SK-N-SH treated with all-trans-retinoic acid at 6 μM for 48 hours (cell line): Measurements from ENCODE around the gene MMP23B.

Source experiments
- ATAC-seq: fragments of 200-7000 bp; cut with Tn5 transposase; 3 replicates; pipeline ENCODE4 v1.9.1; 2020; ENCODE audit warnings: mild to moderate bottlenecking, moderate library complexity
- ARNTL ChIP-seq: fragments of 450-650 bp; formaldehyde crosslinking; IDR thresholded peaks from 2 replicates; pipeline ENCODE4 v1.5.0; 2020; ENCODE audit warnings: low read depth, mild to moderate bottlenecking, moderate library complexity, borderline replicate concordance
- BACH2 ChIP-seq: fragments of 250-450 bp; sonication (Bioruptor Pico); IDR thresholded peaks from 2 replicates; pipeline ENCODE4 v1.9.0; 2021; ENCODE audit warnings: mild to moderate bottlenecking, borderline replicate concordance
- CREB5 ChIP-seq: fragments of 250-450 bp; sonication (Bioruptor Pico); IDR thresholded peaks from 2 replicates; pipeline ENCODE4 v1.5.1; 2020; ENCODE audit warnings: low read depth, mild to moderate bottlenecking, moderate library complexity
- CSDC2 ChIP-seq: fragments of 250-450 bp; sonication (Bioruptor Pico); IDR thresholded peaks from 2 replicates; pipeline ENCODE4 v1.5.0; 2020; ENCODE audit warnings: mild to moderate bottlenecking, moderate library complexity
- CSRNP3 ChIP-seq: fragments of 250-450 bp; sonication (Bioruptor Pico); IDR thresholded peaks from 2 replicates; pipeline ENCODE4 v1.5.1; 2021; ENCODE audit warnings: mild to moderate bottlenecking, moderate library complexity
- ESRRG ChIP-seq: fragments of 250-450 bp; sonication (Bioruptor Pico); IDR thresholded peaks from 2 replicates; pipeline ENCODE4 v1.6.1; 2021; ENCODE audit warnings: mild to moderate bottlenecking
- ISL1 ChIP-seq: fragments of 250-450 bp; sonication (Bioruptor Pico); IDR thresholded peaks from 2 replicates; pipeline ENCODE4 v2.1.2; 2022; ENCODE audit warnings: mild to moderate bottlenecking, moderate library complexity
- OSR1 ChIP-seq: fragments of 250-450 bp; sonication (Bioruptor Pico); IDR thresholded peaks from 2 replicates; pipeline ENCODE4 v1.8.0; 2022; ENCODE audit warnings: moderate library complexity, mild to moderate bottlenecking, inconsistent platforms
- PATZ1 ChIP-seq: fragments of 250-450 bp; sonication (Bioruptor Pico); IDR thresholded peaks from 2 replicates; pipeline ENCODE4 v1.8.0; 2020; ENCODE audit warnings: mild to moderate bottlenecking, moderate library complexity, borderline replicate concordance
- POU6F1 ChIP-seq: fragments of 250-450 bp; sonication (Bioruptor Pico); IDR thresholded peaks from 2 replicates; pipeline ENCODE4 v1.8.0; 2021; ENCODE audit warnings: low read depth, mild to moderate bottlenecking, moderate library complexity, borderline replicate concordance
- PPARA ChIP-seq: fragments of 250-450 bp; sonication (Bioruptor Pico); IDR thresholded peaks from 2 replicates; pipeline ENCODE4 v1.5.0; 2020; ENCODE audit warnings: mild to moderate bottlenecking, borderline replicate concordance
- RARB ChIP-seq: fragments of 250-450 bp; sonication (Bioruptor Pico); IDR thresholded peaks from 2 replicates; pipeline ENCODE4 v1.8.0; 2021; ENCODE audit warnings: mild to moderate bottlenecking, moderate library complexity
- SNAI2 ChIP-seq: fragments of 250-450 bp; sonication (Bioruptor Pico); IDR thresholded peaks from 2 replicates; pipeline ENCODE4 v1.5.0; 2020; ENCODE audit warnings: mild to moderate bottlenecking, moderate library complexity
- ZC3H10 ChIP-seq: fragments of 250-450 bp; sonication (Bioruptor Pico); IDR thresholded peaks from 2 replicates; pipeline ENCODE4 v1.5.1; 2021; ENCODE audit warnings: mild to moderate bottlenecking, moderate library complexity
- ZFP3 ChIP-seq: fragments of 250-450 bp; sonication (Bioruptor Pico); IDR thresholded peaks from 2 replicates; pipeline ENCODE4 v1.5.0; 2020; ENCODE audit warnings: mild to moderate bottlenecking, moderate library complexity
- ZFP30 ChIP-seq: fragments of 450-650 bp; formaldehyde crosslinking; IDR thresholded peaks from 2 replicates; pipeline ENCODE4 v1.5.0; 2022; ENCODE audit warnings: mild to moderate bottlenecking, moderate library complexity
- ZNF565 ChIP-seq: fragments of 450-650 bp; formaldehyde crosslinking; conservative IDR thresholded peaks from 2 replicates; pipeline ENCODE4 v1.5.0; 2020; ENCODE audit warnings: low read depth, mild to moderate bottlenecking, moderate library complexity
- ZNF70 ChIP-seq: fragments of 450-650 bp; formaldehyde crosslinking; IDR thresholded peaks from 2 replicates; pipeline ENCODE4 v1.5.0; 2020; ENCODE audit warnings: mild to moderate bottlenecking, moderate library complexity
- ZNF8 ChIP-seq: fragments of 450-650 bp; formaldehyde crosslinking; IDR thresholded peaks from 2 replicates; pipeline ENCODE4 v1.5.0; 2020; ENCODE audit warnings: mild to moderate bottlenecking, moderate library complexity

The MMP23B gene

GRCh38 chr1:1613509-1614082 lies 18.4 kb upstream of the MMP23B start:
- ATAC-seq = no peak
- no peak for TF ChIP-seq POU6F1 (CRISPR knock-in tag)
- no peak for TF ChIP-seq PPARA

- TF ChIP-seq ESRRG (CRISPR knock-in tag) (no peak), ZC3H10 (CRISPR knock-in tag) (no peak), ZNF8 (no peak), SNAI2 (CRISPR knock-in tag) (no peak), RARB (CRISPR knock-in tag) (no peak), POU6F1 (CRISPR knock-in tag) (no peak), ZFP3 (CRISPR knock-in tag) (no peak), CREB5 (CRISPR knock-in tag) (no peak), ZNF565 (CRISPR knock-in tag) (no peak), ISL1 (CRISPR knock-in tag) (no peak), CSRNP3 (CRISPR knock-in tag) (no peak), BACH2 (CRISPR knock-in tag) (no peak), ARNTL (CRISPR knock-in tag) (no peak), ZNF70 (CRISPR knock-in tag) (no peak), PATZ1 (CRISPR knock-in tag) (no peak), CSDC2 (CRISPR knock-in tag) (no peak), ZFP30 (CRISPR knock-in tag) (no peak)
- peak; percentile 2; the same call in 2 of the 3 replicates for ATAC-seq
Measured at GRCh38 chr1:1614204-1614953, 17.6 kb upstream of the MMP23B start.

GRCh38 chr1:1614954-1615255 lies 17.1 kb upstream of the MMP23B start:
- ATAC-seq = no peak; the same call in 2 of the 3 replicates
- TF ChIP-seq ZFP3 (CRISPR knock-in tag) = no peak

- TF ChIP-seq OSR1 (no peak), PATZ1 (CRISPR knock-in tag) (0 out of 2 replicates have a peak, but pooled peaks have one; percentile 31), CSDC2 (CRISPR knock-in tag) (no peak)
- TF ChIP-seq, all 23 proteins: peak for 1
- peak; percentile 89 for ATAC-seq
Measured at GRCh38 chr1:1615256-1616044, 16.5 kb upstream of the MMP23B start, which contains the start of gene MIB2. MIB2 (plus strand) TSS chr1:1615500; CDS start chr1:1623453, 7,953 bp downstream.
